DND-41 (cell line): Measurements from ENCODE around the gene MCRIP1.

Source experiments
- ATAC-seq: fragments of 200-7000 bp; cut with Tn5 transposase; 3 replicates; pipeline ENCODE4 v1.9.1; 2021; ENCODE audit warnings: low read depth; ENCODE audit not compliant: insufficient read depth
- DNase-seq: peaks from one replicate; pipeline ENCODE4 v3.0.0-alpha.2; 2020
- H2AFZ ChIP-seq: 2 replicates; pipeline ENCODE4 v1.6.0; 2012; ENCODE audit warnings: low read depth, low read length
- H3K27ac ChIP-seq: 2 replicates; pipeline ENCODE4 v1.5.1; 2012; ENCODE audit warnings: low read length, inconsistent platforms
- H3K27me3 ChIP-seq: fragments of 200-600 bp; sonication (generic); 2 replicates; pipeline ENCODE4 v1.6.0; 2012; ENCODE audit warnings: low read length, mild to moderate bottlenecking, inconsistent platforms; ENCODE audit not compliant: insufficient read depth, poor library complexity
- H3K36me3 ChIP-seq: 2 replicates; pipeline ENCODE4 v1.5.1; 2012; ENCODE audit warnings: low read length, inconsistent platforms; ENCODE audit not compliant: insufficient read depth
- H3K4me1 ChIP-seq: 2 replicates; pipeline ENCODE4 v1.5.1; 2012; ENCODE audit warnings: mild to moderate bottlenecking, low read length; ENCODE audit not compliant: insufficient read depth
- H3K4me2 ChIP-seq: 2 replicates; pipeline ENCODE4 v1.6.0; 2012; ENCODE audit warnings: mild to moderate bottlenecking, moderate library complexity, low read length, inconsistent platforms; ENCODE audit not compliant: insufficient read depth
- H3K4me3 ChIP-seq, 2 experiments: fragments of 200-600 bp in 1 of 2; shearing (Covaris generic) in 1 of 2; 2 replicates each; pipeline ENCODE4 v1.5.1; 2012 to 2016; ENCODE audit warnings: inconsistent platforms in 2 of 2, low read length in 2 of 2, mild to moderate bottlenecking in 2 of 2, low read depth in 1 of 2, moderate library complexity in 1 of 2
- H3K79me2 ChIP-seq: 2 replicates; pipeline ENCODE4 v1.6.0; 2012; ENCODE audit warnings: low read length, inconsistent platforms; ENCODE audit not compliant: insufficient read depth
- H3K9ac ChIP-seq: 2 replicates; pipeline ENCODE4 v1.6.0; 2012; ENCODE audit warnings: low read depth, mild to moderate bottlenecking, inconsistent platforms, low read length, moderate library complexity
- H3K9me3 ChIP-seq: 2 replicates; pipeline ENCODE4 v1.5.1; 2012; ENCODE audit warnings: low read length, moderate library complexity, mild to moderate bottlenecking, inconsistent platforms; ENCODE audit not compliant: insufficient read depth, severe bottlenecking
- H4K20me1 ChIP-seq: 2 replicates; pipeline ENCODE4 v1.6.0; 2012; ENCODE audit warnings: low read length; ENCODE audit not compliant: insufficient read depth
- CTCF ChIP-seq: IDR thresholded peaks from 2 replicates; pipeline ENCODE4 v1.5.1; 2012; ENCODE audit warnings: borderline replicate concordance, low read length, moderate library complexity, mild to moderate bottlenecking; ENCODE audit not compliant: poor library complexity, severe bottlenecking; ENCODE audit errors: extremely low read depth
- EZH2 ChIP-seq: IDR thresholded peaks from 3 replicates; pipeline ENCODE4 v1.6.1; 2012; ENCODE audit warnings: borderline replicate concordance, low read depth, mild to moderate bottlenecking, moderate library complexity, low read length, inconsistent platforms; ENCODE audit not compliant: severe bottlenecking

MCRIP1 gene

GRCh38 chr17:81792675-81793615 lies 40.1 kb downstream of the MCRIP1 start:
- no peaks in the 10 kb centered on the region for H3K27me3 ChIP-seq
- TF ChIP-seq EZH2 (no peak), CTCF (no peak)
- no peaks in the 10 kb centered on the region for H3K36me3 ChIP-seq
- no peaks in the 10 kb centered on the region for H3K79me2 ChIP-seq
- H3K4me1 ChIP-seq: no peaks in the 10 kb centered on the region
- H3K9me3 ChIP-seq: no peaks in the 10 kb centered on the region
- no peak overlapping the region for H3K27ac ChIP-seq
- no peak overlapping the region for H3K4me3 ChIP-seq
- no peak overlapping the region for H3K4me2 ChIP-seq
- ATAC-seq (no peak), DNase-seq (no peak)
- H4K20me1 ChIP-seq: no peaks in the 10 kb centered on the region; the same call in 1 of the 2 replicates
- H2AFZ ChIP-seq: no peak overlapping the region
- H3K9ac ChIP-seq: no peak overlapping the region
